HG02759 (cell line): ENCODE results near the gene LOC128125822.

Source experiments
- ATAC-seq: cut with Tn5 transposase; IDR thresholded peaks from one replicate; pipeline ENCODE4 v1.9.1; 2021; ENCODE audit warnings: mild to moderate bottlenecking, moderate library complexity; ENCODE audit not compliant: unreplicated experiment

Gene LOC128125822

DNA sequence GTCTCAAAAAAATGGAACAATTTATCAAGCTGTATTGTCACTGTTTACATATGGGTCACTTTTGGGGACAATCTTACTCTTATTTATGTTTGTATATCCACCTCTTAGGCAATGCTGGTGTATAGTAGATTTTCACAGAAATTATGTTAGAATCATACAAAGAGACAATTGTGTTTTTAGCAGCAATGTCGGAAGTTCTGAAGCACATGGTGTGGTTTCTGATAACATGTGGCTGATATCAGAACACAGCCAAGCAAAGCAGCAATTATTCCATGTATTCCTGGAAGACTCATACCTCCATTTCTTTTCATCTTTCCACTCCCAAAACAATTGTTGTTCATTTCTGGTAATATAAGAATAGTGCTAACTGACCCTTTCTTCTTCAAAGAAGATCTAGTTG lies 17.5 kb upstream of the LOC128125822 start:
- no peak for ATAC-seq

DNA sequence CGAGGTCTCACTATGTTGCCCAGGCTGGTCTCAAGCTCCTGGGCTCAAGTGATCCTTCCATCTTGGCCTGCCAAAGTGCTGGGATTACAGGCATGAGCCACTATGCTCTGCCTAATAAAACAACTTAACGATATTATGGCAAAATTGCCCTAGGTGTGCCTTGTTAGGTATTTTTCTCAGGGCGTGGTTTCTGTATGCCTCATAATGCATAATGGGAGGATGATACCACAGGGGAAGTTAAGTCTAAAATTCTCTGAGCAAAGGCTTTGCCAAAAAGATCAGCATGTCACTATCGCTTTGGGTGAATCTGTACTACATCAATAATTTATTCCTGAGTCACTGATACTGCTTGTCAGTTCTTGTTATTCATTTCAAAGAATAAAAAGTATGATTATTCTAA lies 15.9 kb upstream of the LOC128125822 start:
- no peak for ATAC-seq

DNA sequence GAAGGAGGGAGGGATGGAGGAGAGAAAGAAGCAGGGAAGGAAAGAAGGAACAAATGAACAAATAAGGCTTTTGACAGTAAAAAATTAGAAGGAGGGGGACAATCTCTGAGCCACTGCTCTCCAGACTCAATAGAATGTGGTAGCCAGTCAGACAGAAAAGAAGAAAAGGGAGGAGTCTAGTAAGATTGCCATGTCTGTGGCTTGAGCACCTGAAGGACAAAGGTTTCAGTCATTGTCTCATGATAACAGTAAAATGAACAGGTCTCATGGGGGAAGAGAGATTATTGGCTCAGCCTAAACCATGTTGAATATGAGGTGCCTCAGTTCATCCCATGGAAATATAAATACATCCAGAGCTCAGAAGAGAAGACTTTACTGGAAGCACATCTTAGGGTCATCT lies 14.0 kb upstream of the LOC128125822 start:
- ATAC-seq = peak; percentile 67

DNA sequence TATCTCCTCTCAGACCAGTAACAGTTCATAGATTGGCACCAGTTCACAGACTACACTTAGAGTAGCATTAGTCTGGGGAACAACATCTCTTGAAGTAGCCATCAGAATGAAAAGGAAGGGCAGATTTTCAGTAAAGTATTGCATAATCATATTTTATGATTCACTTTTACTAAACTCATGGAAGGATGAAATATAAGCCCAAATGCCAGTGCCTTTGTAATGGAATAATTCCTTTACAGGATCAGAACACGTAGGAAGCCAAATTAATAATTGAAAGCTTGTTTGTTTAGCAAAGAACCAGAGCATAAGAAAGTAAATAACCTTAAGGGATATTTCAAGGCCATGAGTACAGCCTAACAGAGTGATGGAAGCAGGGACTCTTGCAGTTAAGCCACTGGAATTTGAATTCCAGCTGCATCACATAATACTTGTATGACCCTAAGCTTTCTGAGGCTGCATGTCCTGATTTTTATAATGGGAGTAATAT lies 11.4 kb upstream of the LOC128125822 start:
- no peak for ATAC-seq

DNA sequence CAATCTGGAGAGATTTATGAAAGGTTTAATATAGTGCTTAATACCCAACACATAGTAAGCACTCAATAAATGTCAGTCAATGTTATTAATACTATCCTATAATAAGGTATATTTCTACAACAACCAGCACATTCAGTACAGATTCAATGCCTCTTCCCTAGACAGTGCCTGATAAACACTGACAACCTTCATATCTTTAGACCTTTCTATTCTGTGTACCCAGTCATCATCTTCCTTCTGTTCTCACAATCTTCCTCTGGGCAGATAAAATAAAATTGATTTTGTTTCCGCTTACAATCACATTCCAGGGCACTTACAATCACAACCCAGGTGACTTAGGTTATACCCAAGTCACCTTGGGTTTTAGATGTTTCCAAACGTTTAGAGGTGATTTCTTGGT lies 11.0 kb upstream of the LOC128125822 start:
- ATAC-seq = no peak

DNA sequence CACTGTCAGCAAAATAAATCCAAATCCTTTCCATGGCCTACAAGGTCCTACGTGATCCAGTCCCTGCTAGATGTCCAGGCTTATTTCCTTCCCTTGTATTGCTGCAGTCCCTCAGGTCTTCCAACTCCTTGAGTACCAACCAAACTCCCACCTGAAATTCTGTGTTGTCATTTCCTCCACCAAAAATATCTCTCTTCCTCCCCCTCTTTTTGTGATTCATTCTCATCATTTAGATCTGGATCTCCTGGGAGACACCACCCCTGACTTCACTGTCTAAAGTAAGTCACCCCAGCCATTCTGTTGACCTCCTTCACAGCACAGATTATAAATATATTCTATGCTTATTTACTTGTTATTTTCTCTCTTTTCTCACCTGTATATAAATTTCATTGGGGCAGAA lies 9.0 kb upstream of the LOC128125822 start:
- ATAC-seq = no peak

DNA sequence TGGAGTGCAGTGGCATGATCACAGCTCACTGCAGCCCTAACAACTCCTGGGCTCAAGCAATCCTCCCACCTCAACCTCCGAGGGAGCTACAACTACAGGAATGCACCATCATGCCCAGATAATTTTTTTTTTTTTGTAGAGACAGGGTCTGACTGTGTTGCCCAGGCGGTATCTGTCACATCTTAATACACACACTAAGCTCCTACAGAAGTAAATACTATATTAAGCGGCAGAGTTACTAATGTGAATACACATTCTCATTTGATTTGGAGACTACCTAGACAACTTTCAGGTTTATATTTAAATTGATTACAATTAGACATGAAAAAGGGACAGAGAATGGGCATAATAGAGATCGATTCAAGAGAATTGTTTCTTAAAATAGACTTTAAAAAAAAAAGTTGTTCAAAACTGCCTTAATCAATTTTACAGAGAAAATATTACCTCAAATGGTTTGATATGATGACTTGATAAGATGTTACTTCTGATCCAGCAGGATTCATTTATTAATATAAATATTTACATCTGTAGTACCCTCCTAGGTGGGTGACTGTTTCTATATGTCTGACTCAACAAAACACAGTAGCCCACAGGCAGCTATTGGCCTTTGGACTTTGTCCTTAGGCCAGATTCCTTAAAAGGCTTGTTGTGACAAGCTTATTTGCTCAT lies 7.1 kb upstream of the LOC128125822 start:
- no peak for ATAC-seq

DNA sequence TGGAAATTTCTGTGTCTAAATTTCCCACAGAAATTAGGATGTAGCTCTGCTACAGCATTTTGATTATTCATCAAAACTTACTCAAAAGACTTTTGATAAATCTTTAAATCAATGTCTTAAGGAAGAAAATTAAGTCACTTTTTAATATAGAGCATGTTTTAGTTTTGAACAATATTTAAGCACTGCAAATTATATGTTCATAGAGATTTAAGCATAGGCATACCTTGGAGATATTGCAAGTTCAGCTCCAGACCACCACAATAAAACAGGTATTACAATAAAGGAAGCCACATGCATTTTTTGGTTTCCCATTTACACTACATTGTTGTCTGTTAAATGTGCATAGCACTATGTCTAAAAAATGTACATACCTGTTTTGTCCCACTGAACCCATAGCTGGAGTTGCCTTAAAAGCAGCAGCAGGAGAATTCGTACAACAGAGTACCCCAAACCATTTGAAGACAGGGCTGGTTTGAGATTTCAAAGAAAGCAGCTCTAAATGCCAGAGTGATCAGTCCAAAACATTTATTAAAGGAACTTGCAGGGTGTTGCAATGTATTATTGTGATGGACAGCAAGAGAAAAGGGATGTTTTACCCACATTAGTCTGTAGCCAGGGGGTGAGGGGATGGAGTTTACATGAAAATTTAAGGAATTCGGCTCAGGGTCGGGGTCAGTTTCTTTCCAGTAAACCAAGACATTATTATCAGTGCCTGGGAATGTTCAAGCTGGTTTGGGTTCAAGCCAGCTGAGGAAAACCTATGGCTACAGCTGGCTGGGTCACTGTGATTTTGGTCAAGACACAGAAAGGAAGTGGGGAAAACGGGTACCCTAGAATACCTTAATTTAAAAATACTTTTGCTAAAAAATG lies 6.3 kb upstream of the LOC128125822 start:
- ATAC-seq = no peak

DNA sequence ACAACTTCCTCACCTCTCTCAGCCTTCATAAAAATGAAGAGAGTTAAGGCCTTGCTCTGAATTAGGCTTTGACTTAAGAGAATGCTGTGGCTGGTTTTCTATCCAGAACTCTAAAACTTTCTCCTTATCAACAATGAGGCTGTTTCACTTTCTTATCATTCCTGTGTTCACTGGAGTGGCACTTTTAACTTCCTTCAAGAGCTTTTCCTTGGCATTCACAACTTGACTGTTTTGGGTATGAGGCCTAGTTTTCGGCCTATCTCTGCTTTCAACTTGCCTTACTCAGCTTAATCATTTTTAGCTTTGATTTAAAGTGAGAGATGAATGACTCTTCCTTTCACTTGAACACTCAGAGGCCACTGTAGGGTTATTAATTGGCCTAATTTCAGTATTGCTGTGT lies 4.3 kb upstream of the LOC128125822 start:
- ATAC-seq = no peak

DNA sequence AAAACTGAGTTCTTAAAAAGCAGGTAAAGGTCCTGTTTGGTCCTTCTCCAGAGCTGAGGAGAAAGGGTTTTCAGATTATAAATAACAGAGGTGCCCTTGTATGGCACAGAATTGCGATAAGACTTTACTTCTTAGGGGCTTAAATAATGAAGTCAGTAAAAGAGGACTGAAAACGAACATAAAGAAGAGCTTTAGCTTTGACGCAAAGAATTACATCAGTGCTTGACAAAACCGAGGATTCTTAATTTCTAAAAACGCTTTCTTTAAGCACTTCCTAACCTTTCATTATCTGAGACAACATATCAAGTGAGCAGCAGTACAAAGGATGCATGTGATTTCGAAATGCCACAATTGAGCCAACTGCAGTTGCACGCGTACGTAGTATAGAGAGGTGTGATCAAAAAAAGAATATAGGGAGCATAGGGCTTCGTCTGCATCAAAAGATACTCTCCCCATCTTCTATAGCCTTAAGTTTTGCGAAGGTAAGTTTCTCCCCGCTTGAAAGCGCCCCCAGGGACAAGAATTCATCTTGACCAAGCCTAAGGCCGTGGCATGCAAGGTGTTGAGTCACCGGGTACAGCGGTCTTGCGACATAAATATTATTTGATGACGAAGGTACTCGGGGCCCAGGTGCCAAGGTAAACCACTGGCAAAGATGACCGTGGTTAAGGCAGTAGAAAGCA lies 778 bp upstream of the LOC128125822 start:
- no peak for ATAC-seq

DNA sequence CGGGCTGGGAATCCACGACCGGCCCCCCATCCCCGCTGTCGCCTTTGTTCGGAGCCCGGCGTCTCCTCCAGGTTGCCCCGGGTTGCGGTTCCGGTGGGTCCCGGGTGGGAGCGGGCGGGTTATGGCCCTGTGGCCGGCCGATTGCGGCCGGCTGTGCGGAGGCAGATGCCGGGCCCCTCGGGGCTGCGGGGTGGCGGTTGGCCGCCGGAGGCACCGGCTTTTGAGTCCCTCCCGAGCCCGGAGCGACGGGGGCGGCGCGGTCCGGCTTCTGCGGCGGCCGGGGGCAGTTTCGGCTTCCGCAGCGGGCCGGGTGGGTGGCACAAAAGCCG lies 431 bp downstream of the LOC128125822 start:
- peak; percentile 1 for ATAC-seq

DNA sequence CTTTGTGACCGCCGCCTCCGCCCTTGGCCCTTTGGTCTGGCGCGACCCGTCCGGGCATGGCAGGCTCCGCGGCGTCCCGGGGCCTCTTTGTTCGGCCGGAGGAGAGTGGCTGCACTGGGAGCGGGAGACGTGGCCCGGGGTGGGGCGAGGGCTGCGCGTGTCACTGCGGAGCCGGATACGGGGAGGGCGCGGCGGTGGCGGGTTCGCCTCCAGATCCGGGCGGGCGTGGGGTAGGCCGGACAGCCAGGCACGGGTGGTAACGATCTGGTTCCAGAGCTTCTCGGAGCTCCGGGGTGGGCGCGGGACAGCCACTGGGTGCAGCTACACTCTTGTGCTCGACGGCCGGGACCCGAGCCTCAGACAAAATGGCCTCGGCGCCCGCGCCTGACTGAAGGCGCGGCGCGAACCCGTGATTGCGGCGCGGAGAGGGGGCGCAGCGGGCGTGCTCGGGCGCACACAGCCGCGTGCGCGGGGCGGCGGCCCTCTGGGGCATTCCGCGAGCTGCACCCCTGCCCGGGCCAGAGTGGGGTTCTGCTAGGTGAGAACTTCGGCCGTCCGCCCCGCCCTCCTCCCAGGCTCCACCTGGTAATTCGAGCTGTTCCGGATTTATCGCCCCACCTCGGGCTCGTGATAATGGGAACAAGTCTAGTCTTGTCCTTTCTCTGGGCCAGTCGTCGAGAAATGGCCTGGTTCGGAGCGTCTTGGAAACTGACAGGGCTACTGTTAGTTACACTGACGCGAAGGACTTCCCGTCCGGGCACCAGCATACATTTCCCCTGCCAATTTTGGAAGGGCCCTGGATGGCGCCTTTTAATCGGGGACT lies 1.0 kb downstream of the LOC128125822 start:
- peak; percentile 43 for ATAC-seq

DNA sequence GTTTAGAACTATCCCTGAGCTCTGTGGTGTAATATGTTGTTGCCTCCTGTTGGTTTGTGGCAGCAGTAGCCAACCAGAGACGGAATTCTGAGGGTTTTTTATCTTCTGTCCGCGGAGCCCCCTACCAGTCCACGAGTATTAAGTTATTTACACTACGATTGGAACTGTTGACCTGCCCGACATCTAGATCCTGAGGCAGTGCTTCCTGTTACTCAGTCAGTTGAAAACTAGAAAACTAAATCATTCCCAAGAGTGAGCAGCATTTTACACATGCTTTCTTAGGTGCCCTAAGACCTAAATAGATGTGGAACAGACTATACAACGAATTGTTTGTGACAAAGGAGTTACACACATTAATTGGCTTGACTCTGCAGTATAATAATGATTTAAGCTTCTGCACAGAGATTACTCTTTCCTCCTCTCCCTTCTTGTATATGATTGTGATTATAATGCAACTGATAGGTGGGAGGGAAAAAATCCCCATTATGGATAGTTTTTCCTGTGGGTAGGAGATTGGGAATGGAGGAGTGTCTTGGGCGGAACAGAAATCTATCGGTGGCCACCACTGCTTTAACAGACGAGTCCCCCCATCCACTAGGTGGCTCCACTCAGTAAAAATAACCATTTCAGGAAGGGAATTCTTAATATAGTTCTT lies 1.7 kb downstream of the LOC128125822 start:
- no peak for ATAC-seq

DNA sequence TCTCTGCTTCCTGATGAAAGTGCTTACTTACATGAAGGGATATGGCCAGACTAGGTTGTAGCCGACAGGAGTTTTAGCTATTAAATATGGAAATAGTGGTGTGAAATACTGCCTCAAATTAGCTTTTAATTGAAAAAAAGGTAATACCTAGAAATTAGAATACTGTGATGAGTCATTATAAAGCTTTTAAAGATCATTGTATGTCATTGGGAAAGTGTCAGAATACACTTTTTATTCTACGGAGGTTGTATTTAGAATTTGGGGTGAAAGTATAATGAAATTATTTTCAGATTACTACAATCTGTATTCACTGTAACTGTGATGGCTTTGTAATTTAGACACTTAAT lies 2.2 kb downstream of the LOC128125822 start:
- no peak for ATAC-seq

DNA sequence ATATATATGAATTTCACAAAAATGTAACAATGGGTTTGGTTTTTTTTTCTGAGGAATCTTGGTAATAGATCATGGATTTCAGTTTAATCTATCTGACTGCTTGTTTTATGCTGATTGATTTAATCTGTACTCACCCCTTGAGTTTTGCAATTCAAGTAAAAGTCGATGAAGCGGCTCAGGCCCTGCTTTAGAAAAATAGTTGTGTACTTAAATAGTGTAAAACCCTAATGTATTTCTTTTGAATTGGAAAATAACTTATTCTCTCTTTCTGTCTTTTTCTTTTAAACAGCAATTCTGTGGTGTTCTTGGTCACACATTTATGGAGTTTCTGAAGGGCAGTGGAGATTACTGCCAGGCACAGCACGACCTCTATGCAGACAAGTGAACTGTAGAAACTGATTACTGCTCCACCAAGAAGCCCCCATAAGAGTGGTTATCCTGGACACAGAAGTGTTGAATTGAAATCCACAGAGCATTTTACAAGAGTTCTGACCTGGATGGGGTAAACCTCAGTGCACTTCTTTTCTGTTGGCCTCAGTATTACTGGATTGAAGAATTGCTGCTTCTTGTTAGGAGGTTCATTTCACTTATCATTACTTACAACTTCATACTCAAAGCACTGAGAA lies 4.0 kb downstream of the LOC128125822 start:
- no peak for ATAC-seq

DNA sequence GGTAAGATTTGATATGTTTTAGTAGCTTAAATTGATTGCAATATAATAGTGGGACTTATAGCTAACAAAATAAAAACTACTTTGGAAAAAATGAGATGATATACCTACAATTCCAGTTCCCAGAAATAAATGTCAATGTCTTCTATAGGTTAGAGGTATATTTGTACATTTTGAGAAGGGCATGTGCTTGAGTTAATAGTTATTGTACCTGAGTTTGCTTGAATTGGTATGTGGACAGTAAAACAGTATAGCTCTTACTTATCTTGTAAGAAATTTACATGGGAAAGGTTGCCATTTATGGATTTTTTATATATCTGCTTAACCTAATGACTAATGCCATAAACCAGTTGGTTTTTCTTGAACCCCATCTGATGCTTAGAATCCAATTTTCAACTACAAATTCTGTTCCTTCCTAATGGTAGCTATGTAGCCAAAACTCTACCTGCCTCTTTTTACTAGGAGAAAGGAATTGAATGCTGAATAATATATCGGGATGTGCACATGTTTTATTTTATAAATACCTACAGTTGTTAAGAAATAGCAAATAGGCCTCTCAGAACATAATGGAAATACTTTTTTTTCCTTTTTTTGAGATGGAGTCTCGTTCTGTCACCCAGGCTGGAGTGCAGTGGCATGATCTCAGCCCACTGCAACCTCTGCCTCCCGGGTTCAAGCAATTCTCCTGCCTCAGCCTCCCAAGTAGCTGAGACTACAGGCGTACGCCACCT lies 4.9 kb downstream of the LOC128125822 start:
- no peak for ATAC-seq

DNA sequence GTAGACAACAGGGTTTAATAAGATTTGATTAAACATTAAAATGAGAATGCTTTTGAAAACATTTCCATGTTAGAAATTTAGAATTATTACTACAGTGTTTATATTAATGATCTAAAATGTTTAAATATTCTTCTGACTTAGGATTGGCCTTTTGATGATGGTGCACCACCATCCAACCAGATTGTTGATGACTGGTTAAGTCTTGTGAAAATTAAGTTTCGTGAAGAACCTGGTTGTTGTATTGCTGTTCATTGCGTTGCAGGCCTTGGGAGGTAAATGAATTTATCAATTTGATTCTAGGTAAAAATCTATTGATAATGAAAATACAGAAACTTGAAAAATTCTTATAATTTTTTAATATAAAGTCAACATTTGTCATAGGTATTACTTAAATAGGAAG lies 6.5 kb downstream of the LOC128125822 start:
- ATAC-seq = no peak

DNA sequence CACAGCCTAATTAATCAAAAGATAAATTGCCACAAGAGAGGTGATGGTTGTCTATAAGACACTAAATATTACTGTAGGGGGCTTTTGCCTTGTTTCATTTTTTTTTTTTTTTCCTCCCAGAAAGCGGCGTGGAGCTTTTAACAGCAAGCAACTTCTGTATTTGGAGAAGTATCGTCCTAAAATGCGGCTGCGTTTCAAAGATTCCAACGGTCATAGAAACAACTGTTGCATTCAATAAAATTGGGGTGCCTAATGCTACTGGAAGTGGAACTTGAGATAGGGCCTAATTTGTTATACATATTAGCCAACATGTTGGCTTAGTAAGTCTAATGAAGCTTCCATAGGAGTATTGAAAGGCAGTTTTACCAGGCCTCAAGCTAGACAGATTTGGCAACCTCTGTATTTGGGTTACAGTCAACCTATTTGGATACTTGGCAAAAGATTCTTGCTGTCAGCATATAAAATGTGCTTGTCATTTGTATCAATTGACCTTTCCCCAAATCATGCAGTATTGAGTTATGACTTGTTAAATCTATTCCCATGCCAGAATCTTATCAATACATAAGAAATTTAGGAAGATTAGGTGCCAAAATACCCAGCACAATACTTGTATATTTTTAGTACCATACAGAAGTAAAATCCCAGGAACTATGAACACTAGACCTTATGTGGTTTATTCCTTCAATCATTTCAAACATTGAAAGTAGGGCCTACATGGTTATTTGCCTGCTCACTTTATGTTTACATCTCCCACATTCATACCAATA lies 7.8 kb downstream of the LOC128125822 start:
- ATAC-seq = no peak

DNA sequence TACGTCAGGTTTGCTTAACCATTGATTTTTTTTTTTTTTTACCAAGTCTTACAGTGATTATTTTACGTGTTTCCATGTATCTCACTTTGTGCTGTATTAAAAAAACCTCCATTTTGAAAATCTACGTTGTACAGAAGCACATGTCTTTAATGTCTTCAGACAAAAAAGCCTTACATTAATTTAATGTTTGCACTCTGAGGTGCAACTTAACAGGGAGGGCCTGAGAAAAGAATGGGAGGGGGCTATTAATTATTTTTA lies 8.4 kb downstream of the LOC128125822 start:
- no peak for ATAC-seq
